DMS 273 treated with DMSO at 0.1 percent for 48 hours (cell line): ENCODE data around the gene CAPN7.
A peak's percentile ranks its signal among the peaks of the same experiment; 100 is the strongest.

ENCODE experiments used
- DNase-seq: peaks from one replicate; lab custom pipeline; 2025; lab: John Stamatoyannopoulos, UW

CAPN7 gene

DNA sequence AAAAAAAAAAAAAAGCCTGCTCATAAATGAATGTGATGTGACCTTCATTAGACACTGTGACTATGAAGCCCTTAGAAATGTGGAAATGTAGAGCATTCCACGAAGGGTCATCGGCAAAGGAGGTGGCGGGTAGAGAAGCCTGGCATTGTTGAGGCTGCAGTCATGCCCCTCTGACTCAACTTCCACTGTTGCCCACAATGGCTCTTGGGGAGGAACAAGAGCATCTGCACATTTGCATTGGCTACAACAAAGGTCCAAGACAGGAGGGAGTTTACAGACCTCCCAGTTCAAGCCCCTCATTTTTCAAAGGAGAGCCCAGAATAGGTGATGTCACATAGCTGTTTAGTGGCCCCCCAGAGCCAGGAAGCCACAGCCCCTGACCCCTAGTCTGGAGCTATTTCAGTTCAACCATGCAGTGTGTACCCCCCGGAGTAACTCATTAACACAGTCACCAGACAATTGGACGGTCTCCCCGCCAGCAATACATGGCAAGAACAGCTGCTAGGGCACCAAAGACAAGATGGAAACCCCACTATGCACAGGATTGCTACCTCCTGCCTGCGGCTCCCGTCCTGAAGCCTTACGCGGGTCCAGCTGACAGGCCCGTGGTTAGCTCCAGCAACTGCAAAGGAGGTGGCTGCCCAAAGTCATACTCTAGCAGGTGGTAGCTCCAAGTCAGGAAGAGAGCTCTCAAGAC is 70.1 kb downstream of the CAPN7 start:
- DNase-seq: no peak

DNA sequence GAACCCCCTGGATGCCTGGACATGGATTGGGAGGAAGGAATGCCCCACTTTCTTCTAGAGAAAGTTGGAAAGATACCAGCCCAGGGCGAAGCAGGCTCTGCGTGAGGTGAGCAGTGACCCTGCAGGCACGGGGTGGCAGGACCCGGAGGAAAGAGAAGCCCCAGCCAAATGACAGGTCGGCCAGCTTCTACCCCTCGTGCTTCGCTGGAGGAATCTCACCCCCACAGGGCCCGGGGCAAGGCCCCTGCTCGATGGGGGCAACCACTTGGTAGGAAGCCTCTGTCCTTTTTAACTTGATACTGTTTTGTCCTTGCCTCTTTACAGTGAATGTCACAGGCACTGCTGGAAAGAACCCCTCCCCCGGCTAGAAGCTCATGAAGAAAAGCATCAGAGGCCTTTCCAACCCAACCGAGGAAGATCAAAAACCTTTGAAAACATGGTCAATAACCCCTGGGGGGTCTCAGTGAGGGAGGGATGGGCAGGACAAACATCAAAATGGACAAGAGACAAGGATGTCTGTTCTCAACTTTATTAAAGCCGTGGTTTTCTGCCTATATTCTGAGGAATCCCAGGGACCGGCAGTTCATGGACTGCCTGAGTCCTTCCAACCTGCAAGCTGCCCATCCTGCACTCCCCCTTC is 71.9 kb downstream of the CAPN7 start:
- no peak for DNase-seq

- DNase-seq: no peak
Observed at GRCh38 chr3:15279205-15279604, 73.2 kb downstream of the CAPN7 start.

DNA sequence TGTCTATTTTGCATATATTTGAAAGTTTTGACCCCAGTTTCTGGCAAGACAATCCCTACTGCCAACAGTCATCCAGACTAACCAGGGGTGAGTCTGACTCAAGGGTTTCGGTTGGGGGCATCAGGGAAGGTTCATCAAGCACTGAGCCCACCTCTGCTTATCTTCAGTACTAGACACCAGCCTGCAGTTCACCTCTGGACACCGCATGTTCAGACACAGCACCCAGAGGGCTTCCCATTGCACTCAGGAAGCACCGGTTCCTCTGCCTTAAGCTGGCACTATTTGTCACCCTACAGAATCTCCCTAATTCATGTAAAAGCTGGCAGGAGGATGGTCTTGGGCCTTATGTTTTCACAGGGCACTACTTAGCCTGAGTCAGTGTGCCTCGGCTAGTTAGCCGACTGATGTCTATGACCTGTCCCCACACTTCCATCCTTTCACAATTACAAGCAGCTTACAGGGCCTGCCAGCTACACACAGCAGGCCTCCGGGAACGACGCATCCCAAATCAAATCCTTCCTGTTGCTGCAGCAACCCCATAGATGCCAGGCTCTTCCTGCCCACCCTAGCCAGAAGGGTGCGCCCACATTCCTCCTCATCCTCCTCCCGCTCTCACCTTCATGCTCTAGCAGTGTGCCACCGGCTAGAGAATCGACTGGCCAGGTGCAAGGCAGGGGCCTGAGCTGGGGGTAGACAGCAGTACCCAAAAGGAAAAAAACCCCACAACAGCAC is 73.8 kb downstream of the CAPN7 start:
- DNase-seq: no peak

DNA sequence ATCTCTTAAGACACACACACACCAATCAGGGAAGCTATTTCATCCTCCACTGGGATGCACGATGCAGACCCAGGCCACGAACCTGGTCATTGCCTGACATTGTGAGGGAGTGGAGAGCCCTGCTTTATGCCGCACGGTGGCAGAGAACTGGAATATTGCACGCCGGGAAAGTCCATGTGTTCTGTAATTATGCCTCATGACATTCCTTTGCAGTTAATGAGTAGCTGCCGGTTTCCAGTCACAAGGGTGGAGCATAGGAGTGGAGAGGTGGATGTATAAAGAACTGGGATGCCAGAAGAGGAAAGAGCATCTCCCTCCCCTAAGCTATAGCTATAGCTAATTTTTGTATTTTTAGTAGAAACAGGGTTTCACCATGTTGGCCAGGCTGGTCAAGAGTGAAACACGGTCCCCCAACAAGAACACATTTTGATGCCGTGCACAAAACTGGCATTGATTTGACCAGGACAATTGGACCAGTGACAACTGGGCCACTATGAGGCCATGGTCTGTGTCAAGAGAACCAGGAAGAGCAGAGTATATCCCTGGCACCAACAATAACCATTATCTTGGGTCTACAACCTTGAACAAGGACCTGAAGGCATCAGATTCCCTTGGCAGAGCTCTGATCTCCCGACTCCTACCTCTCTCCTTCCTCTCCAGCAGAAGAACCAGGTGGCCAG is 74.9 kb downstream of the CAPN7 start:
- DNase-seq: no peak

DNA sequence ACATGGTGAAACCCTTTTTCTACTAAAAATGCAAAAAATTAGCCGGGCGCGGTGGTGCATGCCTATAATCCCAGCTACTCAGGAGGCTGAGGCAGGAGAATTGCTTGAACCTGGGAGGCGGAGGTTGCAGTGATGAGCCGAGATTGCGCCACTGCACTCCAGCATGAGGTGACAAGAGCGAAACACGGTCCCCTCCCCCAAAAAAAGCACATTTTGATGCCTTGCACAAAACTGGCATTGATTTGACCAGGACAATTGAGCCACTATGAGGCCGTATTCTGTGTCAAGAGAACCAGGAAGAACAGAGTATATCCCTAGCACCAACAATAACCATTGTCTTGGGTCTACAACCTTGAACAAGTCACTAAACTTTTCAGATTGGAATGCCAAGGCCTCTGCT is 75.8 kb downstream of the CAPN7 start:
- no peak for DNase-seq

GRCh38 chr3:15283702-15284101 is 77.7 kb downstream of the CAPN7 start:
- DNase-seq: no peak

DNA sequence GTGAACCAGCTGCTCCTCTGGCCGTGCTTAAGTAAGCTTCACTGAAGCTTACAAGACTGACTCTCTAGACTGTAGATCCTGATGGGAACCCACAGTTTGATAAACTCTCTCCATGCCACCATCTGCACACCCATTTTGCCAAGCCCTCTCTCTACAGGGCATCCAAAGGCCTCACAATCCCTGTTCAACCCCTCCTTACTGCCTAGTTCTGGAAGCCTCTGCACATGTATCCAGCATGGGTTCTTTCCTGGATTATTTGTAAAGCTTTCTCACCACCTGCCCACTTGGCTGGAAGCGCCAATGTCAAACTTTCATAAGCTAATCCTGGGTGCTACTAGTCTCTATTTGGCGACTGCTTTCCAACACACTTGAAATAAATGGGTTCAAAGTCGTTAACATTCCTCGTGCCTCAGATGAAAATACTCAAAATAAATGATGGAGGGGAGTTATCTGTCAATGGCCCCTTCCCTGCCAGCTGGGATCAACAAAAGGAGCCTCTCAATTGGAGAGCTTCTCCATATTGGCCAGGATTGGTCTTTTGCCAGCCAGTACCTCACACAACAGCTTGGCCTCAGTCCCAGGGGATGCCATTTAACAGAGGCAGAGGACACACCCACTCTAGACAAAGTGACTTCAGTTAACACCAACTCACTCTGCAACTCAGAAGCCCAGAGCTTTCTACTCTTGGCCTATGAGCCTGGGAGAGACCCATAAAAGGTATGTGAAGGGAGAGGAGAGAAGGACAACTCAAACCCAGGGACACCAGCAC is 78.3 kb downstream of the CAPN7 start:
- peak; percentile 83 for DNase-seq

- DNase-seq: no peak
Observed at GRCh38 chr3:15286022-15286421, 80.0 kb downstream of the CAPN7 start.

GRCh38 chr3:15287565-15288330 is 81.7 kb downstream of the CAPN7 start:
- DNase-seq: no peak

DNA sequence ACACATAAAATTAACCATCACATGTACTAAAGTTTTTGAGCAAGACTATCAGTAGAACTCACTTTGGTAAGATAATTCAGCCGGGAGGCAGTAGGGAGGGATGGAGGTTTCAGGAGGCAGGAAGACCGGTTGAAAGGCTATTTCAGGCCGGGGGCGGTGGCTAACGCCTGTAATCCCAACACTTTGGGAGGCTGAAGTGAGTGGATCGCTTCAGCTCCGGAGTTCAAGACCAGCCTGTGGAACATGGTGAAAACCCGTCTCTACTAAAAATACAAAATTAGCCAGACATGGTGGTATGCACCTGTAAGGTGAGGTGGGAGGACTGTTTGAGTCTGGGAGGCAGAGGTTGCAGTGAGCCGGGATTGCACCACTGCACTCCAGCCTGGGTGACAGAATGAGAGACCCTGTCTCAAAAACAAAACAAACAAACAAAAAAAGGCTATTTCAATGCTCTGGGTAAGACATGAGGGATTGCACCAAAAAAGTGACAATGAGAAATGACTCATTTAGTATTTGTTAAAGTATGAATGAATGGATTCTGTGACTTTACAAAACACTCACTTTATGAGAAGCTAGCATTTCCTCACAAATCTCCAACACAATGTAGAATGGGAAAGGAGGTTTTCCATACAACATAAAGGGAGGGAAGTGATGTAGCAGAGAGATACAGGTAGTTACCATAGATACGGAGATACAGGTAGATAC is 82.4 kb downstream of the CAPN7 start:
- no peak for DNase-seq

GRCh38 chr3:15289661-15290060 is 83.6 kb downstream of the CAPN7 start:
- no peak for DNase-seq

DNA sequence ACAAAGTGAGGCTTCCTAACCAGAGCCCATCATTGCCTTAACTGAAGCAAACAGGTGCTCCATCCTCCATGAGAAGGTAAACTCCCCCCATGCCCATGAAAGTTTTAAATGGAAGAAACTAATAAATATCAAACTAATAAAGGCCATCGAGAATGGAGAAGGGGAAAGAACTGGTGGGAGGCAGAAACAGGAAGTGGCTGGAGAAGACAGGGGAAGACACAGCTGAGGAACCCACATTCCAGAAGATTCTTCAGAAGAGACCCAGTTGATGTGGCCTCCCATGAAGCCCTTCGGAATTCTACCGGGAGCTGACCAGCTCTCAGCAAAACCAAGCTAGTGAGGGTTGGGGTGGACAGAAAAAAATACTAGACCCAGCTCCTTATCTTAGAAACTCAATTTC is 84.7 kb downstream of the CAPN7 start:
- DNase-seq: no peak

- no peak for DNase-seq
Observed at GRCh38 chr3:15291589-15292541, 85.8 kb downstream of the CAPN7 start.

GRCh38 chr3:15292765-15293522 is 86.9 kb downstream of the CAPN7 start:
- DNase-seq: no peak

GRCh38 chr3:15294929-15295328 is 88.9 kb downstream of the CAPN7 start:
- no peak for DNase-seq

- no peak for DNase-seq
Observed at GRCh38 chr3:15295506-15295905, 89.5 kb downstream of the CAPN7 start.

- no peak for DNase-seq
Observed at GRCh38 chr3:15297608-15298350, 91.7 kb downstream of the CAPN7 start.
